ENCODE measurements around the gene NPR2.

Gene NPR2

DNA sequence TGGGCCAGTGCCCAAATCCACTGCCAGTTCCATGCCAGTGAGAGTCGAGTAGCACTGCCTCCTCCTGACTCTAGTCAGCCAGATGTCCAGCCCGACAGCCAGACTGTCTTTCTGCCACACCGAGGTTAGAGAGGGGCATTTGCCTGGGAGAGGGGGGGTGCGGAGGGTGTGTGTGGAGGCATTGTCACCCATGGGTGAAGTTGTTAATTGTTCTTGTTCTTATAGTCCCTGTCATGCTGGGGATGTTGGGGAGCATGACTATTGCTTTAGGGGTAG is 41.2 kb upstream of the NPR2 start:
- DNase-seq (ENCODE audit: extremely low spot score) = no peak
- ChIA-PET POLR2A (interaction anchor here (1.4 to 3.0 kb wide), 2 partner anchors 13 to 62 kb away, joined by 4 to 15 read pairs; partner anchors contain the start of gene SPAG8), CTCF (no interaction called here)
- TF ChIP-seq LEF1 (IDR thresholded peaks at IDR 0.05; ENCODE audit: borderline replicate concordance) (no peak), SUZ12 (IDR thresholded peaks at IDR 0.05) (no peak), FOXM1 (IDR thresholded peaks at IDR 0.05; ENCODE audit: borderline replicate concordance) (no peak), HDGF (IDR thresholded peaks at IDR 0.05; ENCODE audit: borderline replicate concordance) (no peak)

DNA sequence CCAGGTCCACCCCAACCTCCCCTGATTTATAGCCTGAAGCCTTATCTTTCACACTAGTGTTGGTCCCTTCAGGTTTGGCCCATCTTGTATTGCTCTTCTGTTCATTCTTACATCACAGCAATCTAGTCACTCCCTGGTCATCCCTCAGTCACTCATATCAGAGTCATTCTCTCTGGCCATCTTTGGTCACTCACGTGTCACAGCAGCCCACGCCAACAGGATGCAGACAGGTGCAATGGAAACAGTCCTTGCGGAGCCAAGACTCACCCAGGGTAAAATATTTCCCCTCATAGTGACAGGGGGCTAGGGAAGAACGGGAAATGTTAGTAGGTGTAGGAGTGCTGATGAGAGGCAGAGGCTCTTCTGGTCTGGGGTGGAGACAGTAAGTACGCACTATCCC is 37.9 kb upstream of the NPR2 start:
- DNase-seq (ENCODE audit: extremely low spot score) = no peak
- TF ChIP-seq SUZ12 (IDR thresholded peaks at IDR 0.05) (no peak), FOXM1 (IDR thresholded peaks at IDR 0.05; ENCODE audit: borderline replicate concordance) (no peak), ELF4 (IDR thresholded peaks at IDR 0.05) (no peak), ARNT (IDR thresholded peaks at IDR 0.05) (no peak), PKNOX1 (IDR thresholded peaks at IDR 0.05) (no peak), ZNF384 (IDR thresholded peaks at IDR 0.05) (no peak), HDGF (IDR thresholded peaks at IDR 0.05; ENCODE audit: borderline replicate concordance) (no peak), CTBP1 (IDR thresholded peaks at IDR 0.05; ENCODE audit: borderline replicate concordance) (no peak), TARDBP (IDR thresholded peaks at IDR 0.05) (no peak), BHLHE40 (IDR thresholded peaks at IDR 0.05; ENCODE audit: borderline replicate concordance) (no peak)
- ChIA-PET POLR2A (no interaction called here), CTCF (no interaction called here)

- CTCF ChIA-PET = no interaction called here
- DNase-seq (ENCODE audit: extremely low spot score) = no peak
- TF ChIP-seq SP1 (IDR thresholded peaks at IDR 0.05) (no peak), FOXK2 (IDR thresholded peaks at IDR 0.05) (no peak), SUZ12 (IDR thresholded peaks at IDR 0.05) (no peak), BHLHE40 (IDR thresholded peaks at IDR 0.05; ENCODE audit: borderline replicate concordance) (no peak), TARDBP (IDR thresholded peaks at IDR 0.05) (no peak), NFRKB (IDR thresholded peaks at IDR 0.05) (no peak), HDGF (IDR thresholded peaks at IDR 0.05; ENCODE audit: borderline replicate concordance) (no peak), ZNF384 (IDR thresholded peaks at IDR 0.05) (no peak), ARNT (IDR thresholded peaks at IDR 0.05) (no peak), FOXM1 (IDR thresholded peaks at IDR 0.05; ENCODE audit: borderline replicate concordance) (no peak), FOXA1 (IDR thresholded peaks at IDR 0.05) (no peak), ELF4 (IDR thresholded peaks at IDR 0.05) (no peak), L3MBTL2 (conservative IDR thresholded peaks at IDR 0.05) (no peak), LEF1 (IDR thresholded peaks at IDR 0.05; ENCODE audit: borderline replicate concordance) (no peak), CTBP1 (IDR thresholded peaks at IDR 0.05; ENCODE audit: borderline replicate concordance) (no peak), PKNOX1 (IDR thresholded peaks at IDR 0.05) (no peak)
- POLR2A ChIA-PET = no interaction called here
These were observed 37.1 kb upstream of the NPR2 start, which contains the start of gene MSMP for GRCh38 chr9:35754264-35754663. MSMP (minus strand) TSS chr9:35754276; CDS start chr9:35754129, 147 bp downstream.

DNA sequence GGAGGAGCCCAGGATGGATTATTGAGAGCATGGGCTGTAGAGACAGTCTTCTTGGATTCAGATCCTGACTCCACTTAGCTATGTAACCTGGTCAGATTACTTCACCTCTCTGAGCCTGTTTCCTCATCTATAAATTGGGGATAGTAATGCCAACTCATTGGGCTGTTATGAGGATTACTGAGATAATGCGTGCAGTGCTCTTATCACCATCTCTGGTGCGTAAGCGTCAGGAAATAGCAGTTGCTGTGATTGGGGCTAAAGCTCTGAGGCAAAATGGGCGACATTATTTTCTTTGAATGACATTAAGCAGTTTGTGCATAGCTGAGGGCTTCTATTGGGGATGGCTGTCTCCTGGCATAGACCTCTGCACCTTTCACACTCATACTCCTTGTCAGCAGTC is 36.3 kb upstream of the NPR2 start:
- TF ChIP-seq ARNT (IDR thresholded peaks at IDR 0.05) (no peak), FOXA1 (IDR thresholded peaks at IDR 0.05) (no peak), BHLHE40 (IDR thresholded peaks at IDR 0.05; ENCODE audit: borderline replicate concordance) (no peak), SUZ12 (IDR thresholded peaks at IDR 0.05) (no peak), LEF1 (IDR thresholded peaks at IDR 0.05; ENCODE audit: borderline replicate concordance) (no peak), PKNOX1 (IDR thresholded peaks at IDR 0.05) (no peak), L3MBTL2 (conservative IDR thresholded peaks at IDR 0.05) (no peak), TARDBP (IDR thresholded peaks at IDR 0.05) (no peak)
- CTCF ChIA-PET = no interaction called here
- POLR2A ChIA-PET = interaction anchor here (1.4 kb wide), 1 partner anchor 94 kb away, joined by 3 read pairs; no protein-coding TSS in a partner anchor

DNA sequence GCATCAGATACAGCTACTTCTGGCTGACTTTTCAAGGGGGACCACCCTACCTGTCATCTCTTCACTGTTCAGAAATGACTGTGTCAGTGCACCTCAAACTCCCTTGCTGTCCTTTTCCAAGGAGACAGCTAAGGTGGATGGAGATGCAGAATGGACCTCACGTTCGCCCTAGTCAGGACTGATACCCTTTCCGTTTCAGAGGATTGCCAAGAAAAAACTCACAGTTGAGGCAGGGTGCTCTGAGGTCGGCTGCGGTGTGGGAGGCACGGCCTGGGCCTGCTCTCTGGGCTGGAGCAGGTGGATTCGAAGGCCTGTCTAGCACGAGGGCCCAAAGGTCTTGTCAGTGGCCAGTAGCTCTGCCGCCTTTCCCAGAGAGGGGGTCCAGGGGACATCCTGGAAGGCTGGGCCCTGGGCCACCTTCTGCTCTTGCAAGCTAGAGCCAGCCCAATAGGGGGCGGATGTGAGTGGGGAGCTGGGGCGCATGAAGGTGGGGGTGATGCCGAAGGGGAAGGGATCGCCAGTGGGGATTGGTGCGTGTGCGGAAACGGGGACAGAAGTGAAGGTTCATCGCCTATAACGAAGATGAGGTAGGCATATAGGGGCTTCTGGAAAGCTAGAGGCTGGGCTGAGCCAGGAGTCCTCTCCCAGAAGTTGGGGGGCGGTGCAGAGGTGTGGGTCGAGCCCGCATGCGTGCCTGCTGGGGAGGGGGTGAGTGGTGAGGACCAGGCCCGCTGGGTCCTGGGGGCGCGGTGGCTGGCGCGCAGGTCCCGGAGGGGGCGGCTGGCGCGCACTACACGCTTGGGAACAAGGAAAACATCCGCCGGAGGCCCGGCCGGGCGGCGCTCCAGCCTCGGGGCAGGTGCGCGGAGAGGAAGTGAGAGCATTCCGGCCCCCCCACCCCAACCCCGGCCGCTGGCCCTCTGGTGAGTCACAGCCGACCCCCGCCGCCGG is 34.8 kb upstream of the NPR2 start:
- POLR2A ChIA-PET = interaction anchor here (1.0 to 1.4 kb wide), 3 partner anchors 12 to 24 kb away, joined by 3 to 4 read pairs (median 3); partner anchors contain the start of genes CREB3 and TLN1
- no peak for DNase-seq (ENCODE audit: extremely low spot score)

More for the DNA sequence above, 36.3 kb upstream of the NPR2 start:
- no peak for DNase-seq (ENCODE audit: extremely low spot score)

More for the DNA sequence above, 34.8 kb upstream of the NPR2 start:
- TF ChIP-seq ARNT (IDR thresholded peaks at IDR 0.05) = no peak
- no peak for TF ChIP-seq FOXK2 (IDR thresholded peaks at IDR 0.05)
- no peak for TF ChIP-seq SUZ12 (IDR thresholded peaks at IDR 0.05)
- no peak for TF ChIP-seq L3MBTL2 (conservative IDR thresholded peaks at IDR 0.05)
- TF ChIP-seq ELF4 (IDR thresholded peaks at IDR 0.05) = no peak
- TF ChIP-seq CTBP1 (IDR thresholded peaks at IDR 0.05; ENCODE audit: borderline replicate concordance) = no peak
- no peak for TF ChIP-seq HDGF (IDR thresholded peaks at IDR 0.05; ENCODE audit: borderline replicate concordance)
- TF ChIP-seq PKNOX1 (IDR thresholded peaks at IDR 0.05) = no peak
- TF ChIP-seq FOXA1 (IDR thresholded peaks at IDR 0.05) = no peak
- TF ChIP-seq SP1 (IDR thresholded peaks at IDR 0.05) = no peak
- no peak for TF ChIP-seq FOXM1 (IDR thresholded peaks at IDR 0.05; ENCODE audit: borderline replicate concordance)
- TF ChIP-seq TARDBP (IDR thresholded peaks at IDR 0.05) = no peak
- no peak for TF ChIP-seq LEF1 (IDR thresholded peaks at IDR 0.05; ENCODE audit: borderline replicate concordance)
- no peak for TF ChIP-seq ZNF384 (IDR thresholded peaks at IDR 0.05)
- CTCF ChIA-PET = interaction anchor here (0.7 to 1.4 kb wide), 3 partner anchors 19 to 60 kb away, joined by 3 to 5 read pairs (median 4); partner anchors contain the start of genes CREB3 and TLN1
